ENCODE measurements around the gene HAGH. TPM values are rescaled to one million over a fixed set of nuclear protein-coding genes. Genes with fewer than 3 reads are reported as not detected.

Gene HAGH
- polyA plus RNA-seq, 2 donors: 41.1 to 57.9 TPM

DNA sequence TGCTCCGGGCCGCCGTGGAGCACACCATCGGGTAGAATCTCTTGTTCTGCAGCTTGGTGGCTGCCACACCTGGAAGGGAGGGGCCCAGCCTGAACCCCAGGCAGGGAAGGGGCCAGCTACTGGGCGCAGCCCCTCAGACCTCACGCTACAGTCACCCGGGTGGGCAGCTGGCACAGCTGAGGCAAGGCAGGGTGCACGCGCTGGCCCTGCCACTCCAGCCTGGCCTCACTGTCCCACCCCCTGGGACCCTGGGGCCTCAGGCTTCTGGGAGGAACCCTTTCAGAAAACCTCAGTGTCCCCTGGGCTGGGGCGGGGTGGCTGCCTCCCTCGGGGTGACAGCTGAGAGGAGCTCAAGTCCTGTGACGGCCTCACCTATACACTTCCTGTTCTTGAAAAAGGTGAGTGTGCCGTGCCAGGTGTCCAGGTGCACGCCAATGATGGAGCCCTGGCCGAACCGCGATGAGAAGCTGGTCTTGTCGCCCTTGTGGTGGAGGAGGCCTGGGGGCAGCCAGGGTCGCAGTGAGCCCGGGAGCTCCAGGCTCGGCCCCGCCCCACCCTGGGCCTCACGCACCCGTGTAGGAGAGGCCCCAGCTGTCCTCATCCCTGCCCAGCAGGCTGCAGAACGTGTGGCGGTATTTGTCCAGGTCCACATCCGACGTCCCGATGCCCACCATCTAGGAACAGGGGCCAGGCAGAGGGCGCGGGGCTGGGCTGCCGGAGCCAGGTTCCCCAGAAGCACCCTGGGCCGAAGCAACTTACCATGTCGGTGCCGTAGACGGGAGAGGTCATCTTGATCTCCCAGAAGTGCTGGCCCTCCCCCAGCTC lies 49.0 kb downstream of the HAGH start:
- H3K4me3 ChIP-seq (ENCODE audit: low read depth in 1 of 2, low read length in 2 of 2): no peak overlapping the region
- peaks cover 0 to 44% of the 10 kb centered on the region in 2 donors for H3K36me3 ChIP-seq (ENCODE audit: control insufficient read depth in 2 of 2, insufficient read depth in 2 of 2, low read length in 1 of 2)
- H3K4me1 ChIP-seq (ENCODE audit: control insufficient read depth in 2 of 2, insufficient read depth in 2 of 2, low read length in 1 of 2): peaks cover 10 to 32% of the 10 kb centered on the region in 2 donors
- 76 to 78% methylated on average over 35 to 36 of the region's 36 CpGs for WGBS, 2 donors
- peaks cover 0 to 2% of the 10 kb centered on the region in 2 donors for H3K9me3 ChIP-seq (ENCODE audit: control insufficient read depth in 2 of 2, insufficient read depth in 1 of 2, low read depth in 1 of 2, low read length in 1 of 2)
- no peaks in the 10 kb centered on the region for H3K27me3 ChIP-seq (ENCODE audit: control insufficient read depth in 1 of 2, insufficient read depth in 2 of 2, low read length in 2 of 2)
- H3K27ac ChIP-seq (ENCODE audit: low read depth in 2 of 2, low read length in 1 of 2): peak overlapping the region in 1 of 2 donors; percentile 65

DNA sequence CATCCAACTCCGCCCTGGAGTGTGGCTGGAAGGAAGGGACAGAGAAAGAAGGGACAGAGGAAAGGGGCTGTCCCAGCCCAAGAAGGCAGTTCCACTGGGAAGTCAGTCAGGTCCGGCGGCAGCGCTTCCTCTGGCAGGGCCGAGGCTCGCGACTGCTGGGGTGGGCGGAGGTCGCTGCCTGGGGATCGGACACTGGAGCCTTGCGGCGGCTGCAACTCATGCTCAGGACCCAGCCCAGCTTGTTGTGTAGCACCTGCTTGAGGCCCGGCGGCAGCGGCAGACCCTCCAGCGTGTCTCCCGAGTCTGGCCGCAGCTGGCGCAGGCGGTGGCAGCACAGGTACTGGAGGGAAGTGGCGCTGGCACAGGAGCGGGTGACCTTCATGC lies 49.6 kb downstream of the HAGH start:
- H3K27me3 ChIP-seq (ENCODE audit: control insufficient read depth in 1 of 2, insufficient read depth in 2 of 2, low read length in 2 of 2): no peaks in the 10 kb centered on the region
- peaks cover 0 to 45% of the 10 kb centered on the region in 2 donors for H3K36me3 ChIP-seq (ENCODE audit: control insufficient read depth in 2 of 2, insufficient read depth in 2 of 2, low read length in 1 of 2)
- no peak overlapping the region for H3K4me3 ChIP-seq (ENCODE audit: low read depth in 1 of 2, low read length in 2 of 2)
- WGBS, 2 donors: 89 to 92% methylated on average over 22 of the region's 22 CpGs
- peaks cover 0 to 2% of the 10 kb centered on the region in 2 donors for H3K9me3 ChIP-seq (ENCODE audit: control insufficient read depth in 2 of 2, insufficient read depth in 1 of 2, low read depth in 1 of 2, low read length in 1 of 2)
- peak overlapping the region in 1 of 2 donors; percentile 65 for H3K27ac ChIP-seq (ENCODE audit: low read depth in 2 of 2, low read length in 1 of 2)
- H3K4me1 ChIP-seq (ENCODE audit: control insufficient read depth in 2 of 2, insufficient read depth in 2 of 2, low read length in 1 of 2): peaks cover 10 to 35% of the 10 kb centered on the region in 2 donors

DNA sequence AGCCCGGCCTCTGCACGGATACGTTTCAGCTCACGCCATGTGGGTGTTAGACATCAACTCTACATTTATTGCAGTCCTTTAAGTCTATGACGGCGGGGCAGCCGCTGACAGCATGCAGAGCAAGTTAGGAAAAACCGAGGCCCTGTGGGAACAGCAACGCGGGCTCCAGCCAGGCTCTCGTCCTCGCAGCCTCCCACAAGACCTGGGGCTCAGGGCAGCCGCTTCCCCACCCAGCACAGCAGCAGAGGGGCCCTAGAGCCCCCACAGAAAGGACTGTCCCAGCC lies 50.0 kb downstream of the HAGH start:
- no peak overlapping the region for H3K4me3 ChIP-seq (ENCODE audit: low read depth in 1 of 2, low read length in 2 of 2)
- H3K9me3 ChIP-seq (ENCODE audit: control insufficient read depth in 2 of 2, insufficient read depth in 1 of 2, low read depth in 1 of 2, low read length in 1 of 2): peaks cover 0 to 2% of the 10 kb centered on the region in 2 donors
- H3K4me1 ChIP-seq (ENCODE audit: control insufficient read depth in 2 of 2, insufficient read depth in 2 of 2, low read length in 1 of 2): peaks cover 10 to 38% of the 10 kb centered on the region in 2 donors
- no peak overlapping the region for H3K27ac ChIP-seq (ENCODE audit: low read depth in 2 of 2, low read length in 1 of 2)
- H3K36me3 ChIP-seq (ENCODE audit: control insufficient read depth in 2 of 2, insufficient read depth in 2 of 2, low read length in 1 of 2): peaks cover 0 to 47% of the 10 kb centered on the region in 2 donors
- 83 to 85% methylated on average over 13 of the region's 13 CpGs for WGBS, 2 donors
- no peaks in the 10 kb centered on the region for H3K27me3 ChIP-seq (ENCODE audit: control insufficient read depth in 1 of 2, insufficient read depth in 2 of 2, low read length in 2 of 2)

DNA sequence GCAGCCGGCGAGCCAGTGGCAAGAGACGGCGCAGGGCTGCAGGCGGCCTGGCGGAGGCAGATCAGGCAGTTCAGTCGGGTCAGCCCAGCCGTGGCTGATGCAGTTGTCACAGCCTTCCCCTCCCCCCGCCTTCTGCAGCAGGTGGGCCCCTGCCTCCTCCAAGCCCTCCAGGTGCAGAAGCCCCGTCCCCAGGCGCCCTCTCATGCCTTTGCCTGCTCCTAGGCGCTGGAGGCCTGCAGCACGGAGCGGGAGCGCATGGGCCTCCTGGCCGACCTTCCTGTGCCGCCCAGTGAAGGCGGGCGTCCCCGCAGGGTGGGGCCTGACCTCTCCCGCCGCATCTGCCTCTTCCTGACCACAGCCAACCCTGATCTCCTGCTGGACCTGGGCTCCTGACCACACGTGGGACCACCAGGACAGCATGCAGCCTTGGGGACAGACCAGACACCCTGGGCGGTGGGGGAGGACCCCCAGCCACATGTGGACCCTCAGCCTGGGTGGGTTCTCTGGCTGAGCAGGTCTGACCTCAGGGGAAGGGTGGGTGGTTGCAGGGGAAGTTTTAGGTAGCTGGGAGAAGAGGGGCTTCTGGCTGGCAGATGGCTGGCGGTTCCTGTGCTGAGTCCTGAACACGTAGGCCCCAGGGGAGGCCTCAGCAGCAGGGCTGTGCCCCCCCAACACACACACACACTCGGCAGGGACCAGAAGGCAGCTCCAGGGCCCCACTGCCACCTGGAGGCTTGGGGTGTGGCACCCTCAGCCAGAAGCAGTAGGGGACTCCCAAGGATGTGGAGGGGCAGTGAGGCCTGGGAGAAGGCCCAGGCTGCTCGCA lies 50.6 kb downstream of the HAGH start:
- no peak overlapping the region for H3K4me3 ChIP-seq (ENCODE audit: low read depth in 1 of 2, low read length in 2 of 2)
- WGBS, 2 donors: 80 to 85% methylated on average over 28 of the region's 28 CpGs
- H3K36me3 ChIP-seq (ENCODE audit: control insufficient read depth in 2 of 2, insufficient read depth in 2 of 2, low read length in 1 of 2): peaks cover 0 to 46% of the 10 kb centered on the region in 2 donors
- no peak overlapping the region for H3K27ac ChIP-seq (ENCODE audit: low read depth in 2 of 2, low read length in 1 of 2)
- peaks cover 0 to 2% of the 10 kb centered on the region in 2 donors for H3K9me3 ChIP-seq (ENCODE audit: control insufficient read depth in 2 of 2, insufficient read depth in 1 of 2, low read depth in 1 of 2, low read length in 1 of 2)
- no peaks in the 10 kb centered on the region for H3K27me3 ChIP-seq (ENCODE audit: control insufficient read depth in 1 of 2, insufficient read depth in 2 of 2, low read length in 2 of 2)
- H3K4me1 ChIP-seq (ENCODE audit: control insufficient read depth in 2 of 2, insufficient read depth in 2 of 2, low read length in 1 of 2): peaks cover 6 to 34% of the 10 kb centered on the region in 2 donors

DNA sequence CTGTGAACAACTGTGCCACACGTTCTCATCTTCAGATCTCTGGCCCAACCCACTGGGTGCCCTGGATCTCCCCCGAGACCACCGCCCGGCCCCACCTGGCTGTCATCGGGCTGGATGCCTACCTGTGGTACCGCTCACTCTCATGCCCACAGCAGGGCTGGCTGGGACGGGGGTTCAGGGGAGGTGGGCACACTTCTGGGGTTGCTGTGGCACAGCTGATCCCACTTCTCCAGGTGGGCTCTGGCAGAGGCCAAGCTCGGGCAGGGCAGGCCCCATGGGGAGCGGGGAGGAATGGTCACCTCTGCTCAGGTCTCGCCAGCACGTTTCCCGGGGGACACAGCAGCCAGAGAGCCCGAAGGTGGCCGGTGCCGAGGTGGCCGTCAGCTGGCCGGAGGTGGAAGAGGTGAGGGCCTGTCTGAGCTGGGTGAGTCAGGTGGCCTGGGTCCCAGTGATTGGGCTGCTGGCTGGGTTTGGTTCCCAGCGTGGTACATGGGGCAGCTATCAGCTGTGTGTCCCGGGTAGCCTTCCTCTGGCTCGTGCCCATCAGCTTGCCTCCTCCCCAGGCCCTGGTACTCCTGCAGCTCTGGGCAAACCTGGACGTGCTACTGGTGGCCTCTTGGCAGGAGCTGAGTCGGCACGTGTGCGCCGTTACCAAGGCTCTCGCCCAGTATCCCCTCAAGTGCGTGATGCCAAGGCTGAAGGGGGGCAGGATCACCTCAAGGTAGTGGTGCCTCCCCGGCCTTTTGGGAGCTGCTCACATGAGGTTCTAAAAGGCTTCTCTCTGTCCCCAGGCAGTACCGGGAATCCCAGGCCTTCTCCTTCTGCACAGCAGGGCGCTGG lies 51.4 kb downstream of the HAGH start:
- peaks cover 0 to 43% of the 10 kb centered on the region in 2 donors for H3K36me3 ChIP-seq (ENCODE audit: control insufficient read depth in 2 of 2, insufficient read depth in 2 of 2, low read length in 1 of 2)
- no peaks in the 10 kb centered on the region for H3K27me3 ChIP-seq (ENCODE audit: control insufficient read depth in 1 of 2, insufficient read depth in 2 of 2, low read length in 2 of 2)
- 87 to 88% methylated on average over 30 of the region's 30 CpGs for WGBS, 2 donors
- peaks cover 0 to 2% of the 10 kb centered on the region in 2 donors for H3K9me3 ChIP-seq (ENCODE audit: control insufficient read depth in 2 of 2, insufficient read depth in 1 of 2, low read depth in 1 of 2, low read length in 1 of 2)
- no peak overlapping the region for H3K27ac ChIP-seq (ENCODE audit: low read depth in 2 of 2, low read length in 1 of 2)
- no peak overlapping the region for H3K4me3 ChIP-seq (ENCODE audit: low read depth in 1 of 2, low read length in 2 of 2)
- peaks cover 6 to 37% of the 10 kb centered on the region in 2 donors for H3K4me1 ChIP-seq (ENCODE audit: control insufficient read depth in 2 of 2, insufficient read depth in 2 of 2, low read length in 1 of 2)

DNA sequence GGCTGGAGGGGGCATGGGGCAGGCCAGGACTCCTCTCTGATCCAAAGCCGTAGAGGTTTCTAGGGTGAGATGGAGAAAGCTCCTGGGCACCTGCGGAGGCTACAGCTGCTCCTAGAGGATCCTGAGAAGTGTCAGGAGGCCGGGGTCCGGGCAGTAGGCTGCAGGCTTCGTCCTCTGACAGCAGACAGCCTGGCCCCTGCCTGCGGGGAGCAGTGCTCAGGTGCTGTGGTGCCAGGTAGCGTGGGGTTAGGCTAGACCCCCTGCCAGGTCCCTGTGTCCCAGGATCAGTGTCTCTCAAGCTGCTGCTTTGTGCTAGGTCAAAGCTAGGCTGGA lies 52.2 kb downstream of the HAGH start:
- Histone ChIP-seq H3K36me3 (ENCODE audit: control insufficient read depth in 2 of 2, insufficient read depth in 2 of 2, low read length in 1 of 2) (peaks cover 0 to 40% of the 10 kb centered on the region in 2 donors), H3K9me3 (ENCODE audit: control insufficient read depth in 2 of 2, insufficient read depth in 1 of 2, low read depth in 1 of 2, low read length in 1 of 2) (peaks cover 0 to 2% of the 10 kb centered on the region in 2 donors), H3K4me1 (ENCODE audit: control insufficient read depth in 2 of 2, insufficient read depth in 2 of 2, low read length in 1 of 2) (peaks cover 6 to 37% of the 10 kb centered on the region in 2 donors), H3K4me3 (ENCODE audit: low read depth in 1 of 2, low read length in 2 of 2) (peak overlapping the region; percentile 78 to 93), H3K27ac (ENCODE audit: low read depth in 2 of 2, low read length in 1 of 2) (peak overlapping the region; percentile 92 to 97), H3K27me3 (ENCODE audit: control insufficient read depth in 1 of 2, insufficient read depth in 2 of 2, low read length in 2 of 2) (no peaks in the 10 kb centered on the region)
- WGBS, 2 donors: 77 to 88% methylated on average over 7 of the region's 7 CpGs

DNA sequence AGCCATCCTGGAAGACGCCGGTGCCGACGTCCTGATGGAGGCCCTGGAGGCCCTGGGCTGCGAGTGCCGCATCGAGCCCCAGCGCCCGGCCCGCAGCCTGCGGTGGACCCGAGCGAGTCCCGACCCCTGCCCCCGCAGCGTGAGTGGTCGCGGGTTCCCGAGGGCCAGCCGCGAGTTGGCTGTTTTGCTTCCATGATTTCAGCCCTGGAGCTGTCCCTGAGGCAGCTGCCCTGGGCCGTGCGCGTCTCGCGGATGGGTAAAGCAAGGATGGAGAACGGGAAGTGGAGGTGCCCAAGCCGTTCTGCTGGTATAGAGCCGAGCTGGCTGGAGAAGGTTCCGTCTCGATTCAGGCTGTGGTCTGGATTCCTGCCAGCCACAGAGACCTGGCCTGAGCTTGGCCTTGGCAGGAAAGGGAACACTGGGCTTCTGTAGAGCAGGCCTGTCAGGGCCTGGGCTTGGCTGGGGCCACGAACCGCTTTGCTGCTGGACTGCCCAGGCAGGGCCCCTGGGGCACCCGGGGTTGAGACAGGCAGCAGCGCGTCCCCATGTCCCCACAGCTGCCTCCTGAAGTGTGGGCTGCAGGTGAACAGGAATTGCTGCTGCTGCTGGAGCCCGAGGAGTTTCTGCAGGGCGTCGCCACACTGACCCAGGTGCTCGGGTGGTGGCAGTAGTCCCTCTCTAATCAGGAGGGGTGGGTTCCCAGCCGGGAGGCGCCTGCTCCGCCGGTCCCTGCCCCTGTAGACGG lies 52.8 kb downstream of the HAGH start:
- Histone ChIP-seq H3K27me3 (ENCODE audit: control insufficient read depth in 1 of 2, insufficient read depth in 2 of 2, low read length in 2 of 2) (no peaks in the 10 kb centered on the region), H3K27ac (ENCODE audit: low read depth in 2 of 2, low read length in 1 of 2) (peak overlapping the region; percentile 92 to 97), H3K36me3 (ENCODE audit: control insufficient read depth in 2 of 2, insufficient read depth in 2 of 2, low read length in 1 of 2) (peaks cover 1 to 43% of the 10 kb centered on the region in 2 donors), H3K9me3 (ENCODE audit: control insufficient read depth in 2 of 2, insufficient read depth in 1 of 2, low read depth in 1 of 2, low read length in 1 of 2) (peaks cover 0 to 2% of the 10 kb centered on the region in 2 donors), H3K4me1 (ENCODE audit: control insufficient read depth in 2 of 2, insufficient read depth in 2 of 2, low read length in 1 of 2) (peaks cover 6 to 37% of the 10 kb centered on the region in 2 donors), H3K4me3 (ENCODE audit: low read depth in 1 of 2, low read length in 2 of 2) (peak overlapping the region; percentile 78 to 93)
- WGBS, 2 donors: 10 to 16% methylated on average over 37 to 45 of the region's 45 CpGs

DNA sequence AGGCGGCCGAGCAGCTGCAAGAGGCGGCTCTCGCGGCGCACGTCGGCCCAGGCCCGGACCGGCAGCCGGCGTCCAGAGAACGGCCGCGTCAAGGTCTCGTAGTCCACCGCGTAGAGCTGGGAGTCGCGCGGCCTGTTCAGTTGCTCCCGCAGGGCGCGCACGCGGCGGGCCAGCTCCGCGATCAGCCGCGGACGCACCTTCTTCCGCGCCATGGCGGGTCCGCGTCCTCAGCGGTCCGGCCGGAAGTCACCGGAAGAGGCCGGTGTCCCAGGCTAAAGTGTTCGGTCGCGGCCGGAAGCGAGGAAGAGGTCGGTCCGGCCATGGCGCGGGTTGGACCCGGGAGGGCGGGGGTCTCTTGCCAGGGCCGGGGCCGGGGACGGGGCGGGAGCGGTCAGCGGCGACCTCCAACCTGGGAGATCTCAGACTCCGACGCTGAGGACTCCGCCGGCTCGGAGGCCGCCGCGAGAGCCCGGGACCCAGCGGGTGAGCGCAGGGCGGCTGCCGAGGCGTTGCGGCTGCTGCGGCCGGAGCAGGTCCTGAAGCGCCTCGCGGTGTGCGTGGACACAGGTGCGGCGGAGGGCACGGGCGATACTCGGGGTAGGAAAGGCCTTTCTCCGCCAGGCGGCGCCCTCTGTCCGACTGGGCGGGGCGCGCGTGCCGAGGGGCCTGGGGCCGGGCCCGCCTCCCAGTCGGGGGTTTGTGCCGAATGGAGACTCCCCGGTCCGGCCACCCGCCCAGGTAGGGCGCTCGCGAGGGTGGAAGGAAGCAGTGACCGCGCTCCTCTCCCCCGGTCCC lies 53.5 kb downstream of the HAGH start, which contains the start of gene MRPS34:
TSS of gene MRPS34 (minus strand) at position 227 of the 795 bp plus-strand sequence. CDS start at position 212, 15 bp downstream.
- H3K36me3 ChIP-seq (ENCODE audit: control insufficient read depth in 2 of 2, insufficient read depth in 2 of 2, low read length in 1 of 2): peaks cover 7 to 45% of the 10 kb centered on the region in 2 donors
- WGBS, 2 donors: 1% methylated on average over 86 to 108 of the region's 108 CpGs

More for the DNA sequence above, 53.5 kb downstream of the HAGH start, which contains the start of gene MRPS34:
- H3K27me3 ChIP-seq (ENCODE audit: control insufficient read depth in 1 of 2, insufficient read depth in 2 of 2, low read length in 2 of 2): no peaks in the 10 kb centered on the region
- H3K4me3 ChIP-seq (ENCODE audit: low read depth in 1 of 2, low read length in 2 of 2): peak within 1 kb of the TSS; percentile 78 to 93
- peaks cover 6 to 37% of the 10 kb centered on the region in 2 donors for H3K4me1 ChIP-seq (ENCODE audit: control insufficient read depth in 2 of 2, insufficient read depth in 2 of 2, low read length in 1 of 2)
- peaks cover 0 to 2% of the 10 kb centered on the region in 2 donors for H3K9me3 ChIP-seq (ENCODE audit: control insufficient read depth in 2 of 2, insufficient read depth in 1 of 2, low read depth in 1 of 2, low read length in 1 of 2)
- H3K27ac ChIP-seq (ENCODE audit: low read depth in 2 of 2, low read length in 1 of 2): peak within 1 kb of the TSS; percentile 92 to 97

Data from esophagus (tissue), 2 donors.